ENCODE measurements around the gene BZW1.

The BZW1 gene

GRCh38 chr2:200796561-200796960, 15.1 kb upstream of the BZW1 start:
- DNase-seq (ENCODE audit: low spot score) = no peak
- no peak overlapping the region for H3K4me2 ChIP-seq (ENCODE audit: insufficient read depth, low read length, poor library complexity, severe bottlenecking)
- no peak overlapping the region for H3K4ac ChIP-seq (ENCODE audit: low read length)
- H3K4me3 ChIP-seq (ENCODE audit: low read length in 2 of 2) = no peak overlapping the region
- peaks cover 0 to 9% (median 0%) of the 10 kb centered on the region in 3 experiments for H3K27me3 ChIP-seq (ENCODE audit: control insufficient read depth in 3 of 3, insufficient read depth in 3 of 3, low read depth in 1 of 3, low read length in 3 of 3)
- H3K14ac ChIP-seq (ENCODE audit: low read length) = no peak overlapping the region
- no peak overlapping the region for H3K9ac ChIP-seq (ENCODE audit: low read depth, low read length, poor library complexity)
- H3K18ac ChIP-seq (ENCODE audit: low read length) = no peak overlapping the region
- no peaks in the 10 kb centered on the region for H3K36me3 ChIP-seq (replicated peaks in 1 of 2; ENCODE audit: control insufficient read depth in 2 of 2, insufficient read depth in 2 of 2, low read length in 2 of 2)
- H2AK5ac ChIP-seq (ENCODE audit: low read depth, low read length) = no peak overlapping the region
- H4K8ac ChIP-seq (ENCODE audit: low read depth, low read length) = no peak overlapping the region
- no peak overlapping the region for H3K27ac ChIP-seq (replicated peaks; ENCODE audit: low read length)
- no peaks in the 10 kb centered on the region for H3K9me3 ChIP-seq (replicated peaks in 1 of 2; ENCODE audit: control insufficient read depth in 2 of 2, insufficient read depth in 1 of 2, low read depth in 1 of 2, low read length in 2 of 2)
- no peaks in the 10 kb centered on the region for H3K79me1 ChIP-seq (ENCODE audit: low read depth, low read length)
- H2BK120ac ChIP-seq (ENCODE audit: low read depth, low read length) = no peak overlapping the region
- H2BK5ac ChIP-seq (ENCODE audit: low read length) = no peak overlapping the region
- H4K91ac ChIP-seq (ENCODE audit: low read depth, low read length, poor library complexity) = no peak overlapping the region
- H3K23ac ChIP-seq (ENCODE audit: low read depth, low read length, poor library complexity) = no peak overlapping the region
- H2BK12ac ChIP-seq (ENCODE audit: low read length) = no peak overlapping the region
- H2BK15ac ChIP-seq (ENCODE audit: low read length) = no peak overlapping the region
- H3K4me1 ChIP-seq (ENCODE audit: control insufficient read depth in 2 of 2, insufficient read depth in 1 of 2, low read depth in 1 of 2, low read length in 2 of 2) = peaks cover 0 to 3% of the 10 kb centered on the region in 2 donors
- no peak overlapping the region for H2AFZ ChIP-seq (ENCODE audit: low read length)
- WGBS, 2 donors (ENCODE audit: extremely low coverage in 2 of 2, insufficient read length in 2 of 2, insufficient replicate concordance in 1 of 2) = no CpG with 5 or more reads among the region's 1 CpG

GRCh38 chr2:200797242-200797770, 14.4 kb upstream of the BZW1 start:
- H3K9ac ChIP-seq (ENCODE audit: low read depth, low read length, poor library complexity) = no peak overlapping the region
- no peak overlapping the region for H3K4ac ChIP-seq (ENCODE audit: low read length)
- no peak overlapping the region for H3K4me2 ChIP-seq (ENCODE audit: insufficient read depth, low read length, poor library complexity, severe bottlenecking)
- no peaks in the 10 kb centered on the region for H3K36me3 ChIP-seq (replicated peaks in 1 of 2; ENCODE audit: control insufficient read depth in 2 of 2, insufficient read depth in 2 of 2, low read length in 2 of 2)
- no peaks in the 10 kb centered on the region for H3K79me1 ChIP-seq (ENCODE audit: low read depth, low read length)
- no peak overlapping the region for H4K91ac ChIP-seq (ENCODE audit: low read depth, low read length, poor library complexity)
- H2BK15ac ChIP-seq (ENCODE audit: low read length) = no peak overlapping the region
- no peaks in the 10 kb centered on the region for H3K9me3 ChIP-seq (replicated peaks in 1 of 2; ENCODE audit: control insufficient read depth in 2 of 2, insufficient read depth in 1 of 2, low read depth in 1 of 2, low read length in 2 of 2)
- H3K14ac ChIP-seq (ENCODE audit: low read length) = no peak overlapping the region
- no peak overlapping the region for H3K23ac ChIP-seq (ENCODE audit: low read depth, low read length, poor library complexity)
- no peak overlapping the region for H3K18ac ChIP-seq (ENCODE audit: low read length)
- H2BK5ac ChIP-seq (ENCODE audit: low read length) = no peak overlapping the region
- DNase-seq (ENCODE audit: low spot score) = no peak
- H2AFZ ChIP-seq (ENCODE audit: low read length) = no peak overlapping the region
- no peak overlapping the region for H2BK120ac ChIP-seq (ENCODE audit: low read depth, low read length)
- H3K4me3 ChIP-seq (ENCODE audit: low read length in 2 of 2) = no peak overlapping the region
- no peak overlapping the region for H2BK12ac ChIP-seq (ENCODE audit: low read length)
- no peak overlapping the region for H3K27ac ChIP-seq (replicated peaks; ENCODE audit: low read length)
- H3K27me3 ChIP-seq (ENCODE audit: control insufficient read depth in 3 of 3, insufficient read depth in 3 of 3, low read depth in 1 of 3, low read length in 3 of 3) = peaks cover 0 to 9% (median 0%) of the 10 kb centered on the region in 3 experiments
- peaks cover 0 to 3% of the 10 kb centered on the region in 2 donors for H3K4me1 ChIP-seq (ENCODE audit: control insufficient read depth in 2 of 2, insufficient read depth in 1 of 2, low read depth in 1 of 2, low read length in 2 of 2)
- no CpG with 5 or more reads among the region's 7 CpGs for WGBS, 2 donors (ENCODE audit: extremely low coverage in 2 of 2, insufficient read length in 2 of 2, insufficient replicate concordance in 1 of 2)
- no peak overlapping the region for H4K8ac ChIP-seq (ENCODE audit: low read depth, low read length)
- no peak overlapping the region for H2AK5ac ChIP-seq (ENCODE audit: low read depth, low read length)

- no peak overlapping the region for H2AFZ ChIP-seq (ENCODE audit: low read length)
- H3K79me1 ChIP-seq (ENCODE audit: low read depth, low read length) = no peaks in the 10 kb centered on the region
- DNase-seq (ENCODE audit: low spot score) = no peak
- H3K18ac ChIP-seq (ENCODE audit: low read length) = no peak overlapping the region
- no peak overlapping the region for H4K91ac ChIP-seq (ENCODE audit: low read depth, low read length, poor library complexity)
- no peak overlapping the region for H2AK5ac ChIP-seq (ENCODE audit: low read depth, low read length)
- no peak overlapping the region for H2BK5ac ChIP-seq (ENCODE audit: low read length)
- no peak overlapping the region for H3K4me2 ChIP-seq (ENCODE audit: insufficient read depth, low read length, poor library complexity, severe bottlenecking)
- peaks cover 0 to 11% (median 0%) of the 10 kb centered on the region in 3 experiments for H3K27me3 ChIP-seq (ENCODE audit: control insufficient read depth in 3 of 3, insufficient read depth in 3 of 3, low read depth in 1 of 3, low read length in 3 of 3)
- H3K4ac ChIP-seq (ENCODE audit: low read length) = no peak overlapping the region
- no peak overlapping the region for H2BK15ac ChIP-seq (ENCODE audit: low read length)
- H2BK120ac ChIP-seq (ENCODE audit: low read depth, low read length) = no peak overlapping the region
- no peak overlapping the region for H3K27ac ChIP-seq (replicated peaks; ENCODE audit: low read length)
- H3K14ac ChIP-seq (ENCODE audit: low read length) = no peak overlapping the region
- no peak overlapping the region for H4K8ac ChIP-seq (ENCODE audit: low read depth, low read length)
- no CpG with 5 or more reads among the region's 1 CpG for WGBS, 2 donors (ENCODE audit: extremely low coverage in 2 of 2, insufficient read length in 2 of 2, insufficient replicate concordance in 1 of 2)
- no peaks in the 10 kb centered on the region for H3K9me3 ChIP-seq (replicated peaks in 1 of 2; ENCODE audit: control insufficient read depth in 2 of 2, insufficient read depth in 1 of 2, low read depth in 1 of 2, low read length in 2 of 2)
- no peak overlapping the region for H2BK12ac ChIP-seq (ENCODE audit: low read length)
- H3K4me1 ChIP-seq (ENCODE audit: control insufficient read depth in 2 of 2, insufficient read depth in 1 of 2, low read depth in 1 of 2, low read length in 2 of 2) = peaks cover 0 to 3% of the 10 kb centered on the region in 2 donors
- no peak overlapping the region for H3K4me3 ChIP-seq (ENCODE audit: low read length in 2 of 2)
- H3K23ac ChIP-seq (ENCODE audit: low read depth, low read length, poor library complexity) = no peak overlapping the region
- H3K36me3 ChIP-seq (replicated peaks in 1 of 2; ENCODE audit: control insufficient read depth in 2 of 2, insufficient read depth in 2 of 2, low read length in 2 of 2) = no peaks in the 10 kb centered on the region
- no peak overlapping the region for H3K9ac ChIP-seq (ENCODE audit: low read depth, low read length, poor library complexity)
Observed at GRCh38 chr2:200798514-200798913, 13.2 kb upstream of the BZW1 start.

DNA sequence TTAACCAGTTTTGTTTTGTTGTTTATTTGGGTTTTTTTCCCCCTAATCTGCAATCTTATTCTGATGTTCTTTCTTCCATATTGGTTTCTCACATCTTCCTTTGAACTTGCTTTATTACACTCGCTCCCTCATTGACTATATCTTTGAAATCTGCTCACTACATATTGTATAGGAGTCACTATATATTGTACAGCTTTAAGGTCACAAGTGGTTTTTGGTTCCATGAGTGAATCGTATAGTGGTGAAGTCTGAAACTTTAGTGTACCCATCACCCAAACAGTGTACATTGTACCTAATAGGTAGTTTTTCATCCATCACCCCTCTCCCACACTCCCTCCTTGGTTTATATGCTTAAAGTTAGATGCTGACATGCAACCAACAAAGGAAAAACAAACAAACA, 11.3 kb upstream of the BZW1 start:
- Histone ChIP-seq H2BK5ac (ENCODE audit: low read length) (no peak overlapping the region), H3K9me3 (replicated peaks in 1 of 2; ENCODE audit: control insufficient read depth in 2 of 2, insufficient read depth in 1 of 2, low read depth in 1 of 2, low read length in 2 of 2) (no peaks in the 10 kb centered on the region), H3K23ac (ENCODE audit: low read depth, low read length, poor library complexity) (no peak overlapping the region), H3K4me1 (ENCODE audit: control insufficient read depth in 2 of 2, insufficient read depth in 1 of 2, low read depth in 1 of 2, low read length in 2 of 2) (no peaks in the 10 kb centered on the region), H3K27ac (replicated peaks; ENCODE audit: low read length) (no peak overlapping the region), H3K18ac (ENCODE audit: low read length) (no peak overlapping the region), H3K9ac (ENCODE audit: low read depth, low read length, poor library complexity) (no peak overlapping the region), H3K36me3 (replicated peaks in 1 of 2; ENCODE audit: control insufficient read depth in 2 of 2, insufficient read depth in 2 of 2, low read length in 2 of 2) (no peaks in the 10 kb centered on the region), H2AK5ac (ENCODE audit: low read depth, low read length) (no peak overlapping the region), H2BK120ac (ENCODE audit: low read depth, low read length) (no peak overlapping the region), H3K14ac (ENCODE audit: low read length) (no peak overlapping the region), H2AFZ (ENCODE audit: low read length) (no peak overlapping the region), H4K91ac (ENCODE audit: low read depth, low read length, poor library complexity) (no peak overlapping the region), H2BK15ac (ENCODE audit: low read length) (no peak overlapping the region), H3K27me3 (ENCODE audit: control insufficient read depth in 3 of 3, insufficient read depth in 3 of 3, low read depth in 1 of 3, low read length in 3 of 3) (peaks cover 0 to 13% (median 0%) of the 10 kb centered on the region in 3 experiments), H3K4me2 (ENCODE audit: insufficient read depth, low read length, poor library complexity, severe bottlenecking) (no peak overlapping the region), H3K79me1 (ENCODE audit: low read depth, low read length) (no peaks in the 10 kb centered on the region), H3K4me3 (ENCODE audit: low read length in 2 of 2) (no peak overlapping the region), H4K8ac (ENCODE audit: low read depth, low read length) (no peak overlapping the region), H3K4ac (ENCODE audit: low read length) (no peak overlapping the region), H2BK12ac (ENCODE audit: low read length) (no peak overlapping the region)
- WGBS, 2 donors (ENCODE audit: extremely low coverage in 2 of 2, insufficient read length in 2 of 2, insufficient replicate concordance in 1 of 2) = no CpG with 5 or more reads among the region's 2 CpGs
- no peak for DNase-seq (ENCODE audit: low spot score)

All from neuronal stem cell (in vitro differentiated cells).